WTC11 (cell line): Measurements from ENCODE around the gene HOXC11.

Experiments used
- CBFB ChIP-seq: sonication (generic); formaldehyde crosslinking; IDR thresholded peaks from 2 replicates; pipeline ENCODE4 v1.8.1; 2022; ENCODE audit warnings: mild to moderate bottlenecking, low read depth, missing genetic modification reagents
- FOXJ3 ChIP-seq: sonication (generic); formaldehyde crosslinking; IDR thresholded peaks from 2 replicates; pipeline ENCODE4 v1.9.0; 2021; ENCODE audit warnings: missing genetic modification reagents, mild to moderate bottlenecking, borderline replicate concordance
- JUN ChIP-seq: sonication (generic); formaldehyde crosslinking; IDR thresholded peaks from 2 replicates; pipeline ENCODE4 v1.8.0; 2023; ENCODE audit warnings: mild to moderate bottlenecking, missing genetic modification reagents
- NFE2L1 ChIP-seq: sonication (generic); formaldehyde crosslinking; IDR thresholded peaks from 2 replicates; pipeline ENCODE4 v1.8.1; 2023; ENCODE audit warnings: missing genetic modification reagents
- NR2C2 ChIP-seq: sonication (generic); formaldehyde crosslinking; IDR thresholded peaks from 2 replicates; pipeline ENCODE4 v1.8.0; 2022; ENCODE audit warnings: mild to moderate bottlenecking, missing genetic modification reagents
- SP1 ChIP-seq: sonication (generic); formaldehyde crosslinking; conservative IDR thresholded peaks from 2 replicates; pipeline ENCODE4 v1.8.1; 2022; ENCODE audit warnings: missing genetic modification reagents
- TF ChIP-seq, protein P1 (sequence below): fragments of 200-600 bp; IDR thresholded peaks from 2 replicates; pipeline ENCODE4 v1.8.0; 2022; ENCODE audit warnings: antibody characterized with exemption
- TF ChIP-seq, protein P2 (sequence below): sonication (generic); formaldehyde crosslinking; IDR thresholded peaks from 2 replicates; pipeline ENCODE4 v1.8.0; 2022; ENCODE audit warnings: mild to moderate bottlenecking, missing genetic modification reagents
- TF ChIP-seq, protein P3 (sequence below): sonication (generic); formaldehyde crosslinking; IDR thresholded peaks from 2 replicates; pipeline ENCODE4 v1.8.1; 2023; ENCODE audit warnings: mild to moderate bottlenecking, missing genetic modification reagents, borderline replicate concordance
- TF ChIP-seq, protein P4 (sequence below): sonication (generic); formaldehyde crosslinking; IDR thresholded peaks from 2 replicates; pipeline ENCODE4 v1.8.1; 2022; ENCODE audit warnings: low read depth, mild to moderate bottlenecking, moderate library complexity, missing genetic modification reagents, borderline replicate concordance
- TF ChIP-seq, protein P5 (sequence below): sonication (generic); formaldehyde crosslinking; IDR thresholded peaks from 2 replicates; pipeline ENCODE4 v1.8.1; 2023; ENCODE audit warnings: mild to moderate bottlenecking, missing genetic modification reagents
- TF ChIP-seq, protein P6 (sequence below): sonication (generic); formaldehyde crosslinking; IDR thresholded peaks from 2 replicates; pipeline ENCODE4 v1.8.0; 2022; ENCODE audit warnings: mild to moderate bottlenecking, missing genetic modification reagents
- TF ChIP-seq, protein P7 (sequence below): sonication (generic); formaldehyde crosslinking; conservative IDR thresholded peaks from 2 replicates; pipeline ENCODE4 v1.8.1; 2023; ENCODE audit warnings: mild to moderate bottlenecking, low read depth, missing genetic modification reagents, moderate library complexity
- TF ChIP-seq, protein P8 (sequence below): sonication (generic); formaldehyde crosslinking; IDR thresholded peaks from 2 replicates; pipeline ENCODE4 v1.8.1; 2022; ENCODE audit warnings: mild to moderate bottlenecking, moderate library complexity, missing genetic modification reagents

DNA sequence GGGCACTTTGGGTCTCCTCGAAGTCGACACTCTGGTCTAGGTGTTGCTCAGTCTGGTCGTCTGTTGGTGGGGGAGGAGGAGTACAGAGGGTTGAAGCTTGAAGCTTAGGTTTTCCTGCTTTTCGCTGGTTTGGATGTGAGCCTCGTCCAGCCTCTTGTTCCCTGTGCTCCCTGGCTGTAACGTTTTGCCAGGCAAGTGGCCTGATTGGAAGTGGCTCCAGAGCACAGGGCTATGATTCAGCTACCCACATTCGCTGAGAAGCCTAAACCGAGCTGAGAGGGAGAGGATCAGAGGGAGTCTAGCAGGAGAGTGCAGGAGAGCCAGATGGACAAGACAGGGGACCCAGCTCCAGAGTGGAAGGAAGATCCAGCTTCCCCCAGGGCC lies 18.1 kb downstream of the HOXC11 start:
- TF ChIP-seq, protein P1, sequence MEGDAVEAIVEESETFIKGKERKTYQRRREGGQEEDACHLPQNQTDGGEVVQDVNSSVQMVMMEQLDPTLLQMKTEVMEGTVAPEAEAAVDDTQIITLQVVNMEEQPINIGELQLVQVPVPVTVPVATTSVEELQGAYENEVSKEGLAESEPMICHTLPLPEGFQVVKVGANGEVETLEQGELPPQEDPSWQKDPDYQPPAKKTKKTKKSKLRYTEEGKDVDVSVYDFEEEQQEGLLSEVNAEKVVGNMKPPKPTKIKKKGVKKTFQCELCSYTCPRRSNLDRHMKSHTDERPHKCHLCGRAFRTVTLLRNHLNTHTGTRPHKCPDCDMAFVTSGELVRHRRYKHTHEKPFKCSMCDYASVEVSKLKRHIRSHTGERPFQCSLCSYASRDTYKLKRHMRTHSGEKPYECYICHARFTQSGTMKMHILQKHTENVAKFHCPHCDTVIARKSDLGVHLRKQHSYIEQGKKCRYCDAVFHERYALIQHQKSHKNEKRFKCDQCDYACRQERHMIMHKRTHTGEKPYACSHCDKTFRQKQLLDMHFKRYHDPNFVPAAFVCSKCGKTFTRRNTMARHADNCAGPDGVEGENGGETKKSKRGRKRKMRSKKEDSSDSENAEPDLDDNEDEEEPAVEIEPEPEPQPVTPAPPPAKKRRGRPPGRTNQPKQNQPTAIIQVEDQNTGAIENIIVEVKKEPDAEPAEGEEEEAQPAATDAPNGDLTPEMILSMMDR = no peak
- TF ChIP-seq, protein P2, sequence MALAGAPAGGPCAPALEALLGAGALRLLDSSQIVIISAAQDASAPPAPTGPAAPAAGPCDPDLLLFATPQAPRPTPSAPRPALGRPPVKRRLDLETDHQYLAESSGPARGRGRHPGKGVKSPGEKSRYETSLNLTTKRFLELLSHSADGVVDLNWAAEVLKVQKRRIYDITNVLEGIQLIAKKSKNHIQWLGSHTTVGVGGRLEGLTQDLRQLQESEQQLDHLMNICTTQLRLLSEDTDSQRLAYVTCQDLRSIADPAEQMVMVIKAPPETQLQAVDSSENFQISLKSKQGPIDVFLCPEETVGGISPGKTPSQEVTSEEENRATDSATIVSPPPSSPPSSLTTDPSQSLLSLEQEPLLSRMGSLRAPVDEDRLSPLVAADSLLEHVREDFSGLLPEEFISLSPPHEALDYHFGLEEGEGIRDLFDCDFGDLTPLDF (CRISPR knock-in tag) = no peak
- TF ChIP-seq NFE2L1 (CRISPR knock-in tag) = no peak
- TF ChIP-seq FOXJ3 (CRISPR knock-in tag) = no peak
- no peak for TF ChIP-seq JUN (CRISPR knock-in tag)
- TF ChIP-seq, protein P3, sequence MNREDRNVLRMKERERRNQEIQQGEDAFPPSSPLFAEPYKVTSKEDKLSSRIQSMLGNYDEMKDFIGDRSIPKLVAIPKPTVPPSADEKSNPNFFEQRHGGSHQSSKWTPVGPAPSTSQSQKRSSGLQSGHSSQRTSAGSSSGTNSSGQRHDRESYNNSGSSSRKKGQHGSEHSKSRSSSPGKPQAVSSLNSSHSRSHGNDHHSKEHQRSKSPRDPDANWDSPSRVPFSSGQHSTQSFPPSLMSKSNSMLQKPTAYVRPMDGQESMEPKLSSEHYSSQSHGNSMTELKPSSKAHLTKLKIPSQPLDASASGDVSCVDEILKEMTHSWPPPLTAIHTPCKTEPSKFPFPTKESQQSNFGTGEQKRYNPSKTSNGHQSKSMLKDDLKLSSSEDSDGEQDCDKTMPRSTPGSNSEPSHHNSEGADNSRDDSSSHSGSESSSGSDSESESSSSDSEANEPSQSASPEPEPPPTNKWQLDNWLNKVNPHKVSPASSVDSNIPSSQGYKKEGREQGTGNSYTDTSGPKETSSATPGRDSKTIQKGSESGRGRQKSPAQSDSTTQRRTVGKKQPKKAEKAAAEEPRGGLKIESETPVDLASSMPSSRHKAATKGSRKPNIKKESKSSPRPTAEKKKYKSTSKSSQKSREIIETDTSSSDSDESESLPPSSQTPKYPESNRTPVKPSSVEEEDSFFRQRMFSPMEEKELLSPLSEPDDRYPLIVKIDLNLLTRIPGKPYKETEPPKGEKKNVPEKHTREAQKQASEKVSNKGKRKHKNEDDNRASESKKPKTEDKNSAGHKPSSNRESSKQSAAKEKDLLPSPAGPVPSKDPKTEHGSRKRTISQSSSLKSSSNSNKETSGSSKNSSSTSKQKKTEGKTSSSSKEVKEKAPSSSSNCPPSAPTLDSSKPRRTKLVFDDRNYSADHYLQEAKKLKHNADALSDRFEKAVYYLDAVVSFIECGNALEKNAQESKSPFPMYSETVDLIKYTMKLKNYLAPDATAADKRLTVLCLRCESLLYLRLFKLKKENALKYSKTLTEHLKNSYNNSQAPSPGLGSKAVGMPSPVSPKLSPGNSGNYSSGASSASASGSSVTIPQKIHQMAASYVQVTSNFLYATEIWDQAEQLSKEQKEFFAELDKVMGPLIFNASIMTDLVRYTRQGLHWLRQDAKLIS = no peak
- TF ChIP-seq, protein P4, sequence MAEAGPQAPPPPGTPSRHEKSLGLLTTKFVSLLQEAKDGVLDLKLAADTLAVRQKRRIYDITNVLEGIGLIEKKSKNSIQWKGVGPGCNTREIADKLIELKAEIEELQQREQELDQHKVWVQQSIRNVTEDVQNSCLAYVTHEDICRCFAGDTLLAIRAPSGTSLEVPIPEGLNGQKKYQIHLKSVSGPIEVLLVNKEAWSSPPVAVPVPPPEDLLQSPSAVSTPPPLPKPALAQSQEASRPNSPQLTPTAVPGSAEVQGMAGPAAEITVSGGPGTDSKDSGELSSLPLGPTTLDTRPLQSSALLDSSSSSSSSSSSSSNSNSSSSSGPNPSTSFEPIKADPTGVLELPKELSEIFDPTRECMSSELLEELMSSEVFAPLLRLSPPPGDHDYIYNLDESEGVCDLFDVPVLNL (CRISPR knock-in tag) = no peak
- no peak for TF ChIP-seq NR2C2
- TF ChIP-seq CBFB = no peak
- no peak for TF ChIP-seq SP1 (CRISPR knock-in tag)
- TF ChIP-seq, protein P5, sequence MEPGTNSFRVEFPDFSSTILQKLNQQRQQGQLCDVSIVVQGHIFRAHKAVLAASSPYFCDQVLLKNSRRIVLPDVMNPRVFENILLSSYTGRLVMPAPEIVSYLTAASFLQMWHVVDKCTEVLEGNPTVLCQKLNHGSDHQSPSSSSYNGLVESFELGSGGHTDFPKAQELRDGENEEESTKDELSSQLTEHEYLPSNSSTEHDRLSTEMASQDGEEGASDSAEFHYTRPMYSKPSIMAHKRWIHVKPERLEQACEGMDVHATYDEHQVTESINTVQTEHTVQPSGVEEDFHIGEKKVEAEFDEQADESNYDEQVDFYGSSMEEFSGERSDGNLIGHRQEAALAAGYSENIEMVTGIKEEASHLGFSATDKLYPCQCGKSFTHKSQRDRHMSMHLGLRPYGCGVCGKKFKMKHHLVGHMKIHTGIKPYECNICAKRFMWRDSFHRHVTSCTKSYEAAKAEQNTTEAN = no peak
- TF ChIP-seq, protein P6, sequence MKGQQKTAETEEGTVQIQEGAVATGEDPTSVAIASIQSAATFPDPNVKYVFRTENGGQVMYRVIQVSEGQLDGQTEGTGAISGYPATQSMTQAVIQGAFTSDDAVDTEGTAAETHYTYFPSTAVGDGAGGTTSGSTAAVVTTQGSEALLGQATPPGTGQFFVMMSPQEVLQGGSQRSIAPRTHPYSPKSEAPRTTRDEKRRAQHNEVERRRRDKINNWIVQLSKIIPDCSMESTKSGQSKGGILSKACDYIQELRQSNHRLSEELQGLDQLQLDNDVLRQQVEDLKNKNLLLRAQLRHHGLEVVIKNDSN (CRISPR knock-in tag) = no peak
- TF ChIP-seq, protein P7, sequence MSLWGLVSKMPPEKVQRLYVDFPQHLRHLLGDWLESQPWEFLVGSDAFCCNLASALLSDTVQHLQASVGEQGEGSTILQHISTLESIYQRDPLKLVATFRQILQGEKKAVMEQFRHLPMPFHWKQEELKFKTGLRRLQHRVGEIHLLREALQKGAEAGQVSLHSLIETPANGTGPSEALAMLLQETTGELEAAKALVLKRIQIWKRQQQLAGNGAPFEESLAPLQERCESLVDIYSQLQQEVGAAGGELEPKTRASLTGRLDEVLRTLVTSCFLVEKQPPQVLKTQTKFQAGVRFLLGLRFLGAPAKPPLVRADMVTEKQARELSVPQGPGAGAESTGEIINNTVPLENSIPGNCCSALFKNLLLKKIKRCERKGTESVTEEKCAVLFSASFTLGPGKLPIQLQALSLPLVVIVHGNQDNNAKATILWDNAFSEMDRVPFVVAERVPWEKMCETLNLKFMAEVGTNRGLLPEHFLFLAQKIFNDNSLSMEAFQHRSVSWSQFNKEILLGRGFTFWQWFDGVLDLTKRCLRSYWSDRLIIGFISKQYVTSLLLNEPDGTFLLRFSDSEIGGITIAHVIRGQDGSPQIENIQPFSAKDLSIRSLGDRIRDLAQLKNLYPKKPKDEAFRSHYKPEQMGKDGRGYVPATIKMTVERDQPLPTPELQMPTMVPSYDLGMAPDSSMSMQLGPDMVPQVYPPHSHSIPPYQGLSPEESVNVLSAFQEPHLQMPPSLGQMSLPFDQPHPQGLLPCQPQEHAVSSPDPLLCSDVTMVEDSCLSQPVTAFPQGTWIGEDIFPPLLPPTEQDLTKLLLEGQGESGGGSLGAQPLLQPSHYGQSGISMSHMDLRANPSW = no peak
- TF ChIP-seq, protein P8, sequence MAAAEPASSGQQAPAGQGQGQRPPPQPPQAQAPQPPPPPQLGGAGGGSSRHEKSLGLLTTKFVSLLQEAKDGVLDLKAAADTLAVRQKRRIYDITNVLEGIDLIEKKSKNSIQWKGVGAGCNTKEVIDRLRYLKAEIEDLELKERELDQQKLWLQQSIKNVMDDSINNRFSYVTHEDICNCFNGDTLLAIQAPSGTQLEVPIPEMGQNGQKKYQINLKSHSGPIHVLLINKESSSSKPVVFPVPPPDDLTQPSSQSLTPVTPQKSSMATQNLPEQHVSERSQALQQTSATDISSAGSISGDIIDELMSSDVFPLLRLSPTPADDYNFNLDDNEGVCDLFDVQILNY (CRISPR knock-in tag) = no peak
